ENCODE data around the gene MTMR1. TPM values are rescaled to one million over a fixed set of nuclear protein-coding genes. Genes with fewer than 3 reads are reported as not detected.

Gene MTMR1
- total and polyA plus RNA-seq, 5 donors from 2014 or later, result 17.9 to 61.1 (median 27.9) TPM

GRCh38 chrX:150757371-150757770 is 64.2 kb downstream of the MTMR1 start:
- peaks cover 5% of the 10 kb centered on the region for H3K36me3 Mint-ChIP-seq
- H3K27ac ChIP-seq (ENCODE audit: insufficient read depth, low read length, poor library complexity, severe bottlenecking), result no peak overlapping the region
- ATAC-seq (ENCODE audit: low read depth in 2 of 2) (no peak), DNase-seq (no peak)
- H3K9me3 ChIP-seq (ENCODE audit: control insufficient read depth in 2 of 2, low read length in 2 of 2), result no peaks in the 10 kb centered on the region
- peak overlapping the region in 1 of 3 donors; percentile 55 for H3K27ac Mint-ChIP-seq
- H3K4me3 ChIP-seq (ENCODE audit: low read depth, low read length), result no peak overlapping the region
- no peaks in the 10 kb centered on the region for H3K9me3 Mint-ChIP-seq
- no peak overlapping the region for H3K4me3 Mint-ChIP-seq
- no peaks in the 10 kb centered on the region for H3K27me3 ChIP-seq (ENCODE audit: control insufficient read depth, insufficient read depth, low read length)
- no peaks in the 10 kb centered on the region for H3K4me1 ChIP-seq (ENCODE audit: control insufficient read depth, insufficient read depth, low read length, poor library complexity, severe bottlenecking)
- H3K36me3 ChIP-seq (ENCODE audit: control insufficient read depth, insufficient read depth, low read length), result peaks cover 40% of the 10 kb centered on the region
- no peaks in the 10 kb centered on the region for H3K27me3 Mint-ChIP-seq
- H3K4me1 Mint-ChIP-seq, result no peaks in the 10 kb centered on the region

GRCh38 chrX:150759568-150760416 is 66.6 kb downstream of the MTMR1 start:
- no peak overlapping the region for H3K27ac Mint-ChIP-seq
- H3K36me3 ChIP-seq (ENCODE audit: control insufficient read depth, insufficient read depth, low read length), result peaks cover 31% of the 10 kb centered on the region
- DNase-seq, result no peak

GRCh38 chrX:150761176-150761818 is 68.1 kb downstream of the MTMR1 start:
- Mint-ChIP-seq H3K27me3 (no peaks in the 10 kb centered on the region), H3K36me3 (peaks cover 5% of the 10 kb centered on the region), H3K4me1 (no peaks in the 10 kb centered on the region), H3K9me3 (no peaks in the 10 kb centered on the region), H3K27ac (no peak overlapping the region), H3K4me3 (no peak overlapping the region)
- H3K36me3 ChIP-seq (ENCODE audit: control insufficient read depth, insufficient read depth, low read length), result peaks cover 26% of the 10 kb centered on the region
- no peaks in the 10 kb centered on the region for H3K4me1 ChIP-seq (ENCODE audit: control insufficient read depth, insufficient read depth, low read length, poor library complexity, severe bottlenecking)
- no peak for ATAC-seq (ENCODE audit: low read depth in 2 of 2)
- no peak for DNase-seq
- no peaks in the 10 kb centered on the region for H3K27me3 ChIP-seq (ENCODE audit: control insufficient read depth, insufficient read depth, low read length)
- H3K4me3 ChIP-seq (ENCODE audit: low read depth, low read length), result no peak overlapping the region
- no peaks in the 10 kb centered on the region for H3K9me3 ChIP-seq (ENCODE audit: control insufficient read depth in 2 of 2, low read length in 2 of 2)
- H3K27ac ChIP-seq (ENCODE audit: insufficient read depth, low read length, poor library complexity, severe bottlenecking), result no peak overlapping the region

More at GRCh38 chrX:150759568-150760416, 66.6 kb downstream of the MTMR1 start:
- H3K27me3 ChIP-seq (ENCODE audit: control insufficient read depth, insufficient read depth, low read length), result no peaks in the 10 kb centered on the region
- H3K4me1 ChIP-seq (ENCODE audit: control insufficient read depth, insufficient read depth, low read length, poor library complexity, severe bottlenecking), result no peaks in the 10 kb centered on the region
- Mint-ChIP-seq H3K4me3 (no peak overlapping the region), H3K27me3 (no peaks in the 10 kb centered on the region), H3K36me3 (peaks cover 5% of the 10 kb centered on the region), H3K4me1 (no peaks in the 10 kb centered on the region), H3K9me3 (no peaks in the 10 kb centered on the region)
- no peak overlapping the region for H3K27ac ChIP-seq (ENCODE audit: insufficient read depth, low read length, poor library complexity, severe bottlenecking)
- no peak for ATAC-seq (ENCODE audit: low read depth in 2 of 2)
- H3K9me3 ChIP-seq (ENCODE audit: control insufficient read depth in 2 of 2, low read length in 2 of 2), result no peaks in the 10 kb centered on the region
- no peak overlapping the region for H3K4me3 ChIP-seq (ENCODE audit: low read depth, low read length)

- Mint-ChIP-seq H3K27ac (no peak overlapping the region), H3K4me3 (no peak overlapping the region), H3K9me3 (no peaks in the 10 kb centered on the region), H3K4me1 (no peaks in the 10 kb centered on the region), H3K36me3 (peaks cover 5% of the 10 kb centered on the region), H3K27me3 (no peaks in the 10 kb centered on the region)
- peaks cover 26% of the 10 kb centered on the region for H3K36me3 ChIP-seq (ENCODE audit: control insufficient read depth, insufficient read depth, low read length)
- H3K4me3 ChIP-seq (ENCODE audit: low read depth, low read length), result no peak overlapping the region
- H3K27ac ChIP-seq (ENCODE audit: insufficient read depth, low read length, poor library complexity, severe bottlenecking), result no peak overlapping the region
- DNase-seq (no peak), ATAC-seq (ENCODE audit: low read depth in 2 of 2) (no peak)
- H3K9me3 ChIP-seq (ENCODE audit: control insufficient read depth in 2 of 2, low read length in 2 of 2), result no peaks in the 10 kb centered on the region
- no peaks in the 10 kb centered on the region for H3K4me1 ChIP-seq (ENCODE audit: control insufficient read depth, insufficient read depth, low read length, poor library complexity, severe bottlenecking)
- H3K27me3 ChIP-seq (ENCODE audit: control insufficient read depth, insufficient read depth, low read length), result no peaks in the 10 kb centered on the region
These were observed 68.6 kb downstream of the MTMR1 start for GRCh38 chrX:150761819-150762216.

GRCh38 chrX:150762258-150763165 is 69.3 kb downstream of the MTMR1 start:
- H3K4me3 Mint-ChIP-seq, result no peak overlapping the region
- no peak overlapping the region for H3K4me3 ChIP-seq (ENCODE audit: low read depth, low read length)
- no peaks in the 10 kb centered on the region for H3K27me3 ChIP-seq (ENCODE audit: control insufficient read depth, insufficient read depth, low read length)
- peaks cover 21% of the 10 kb centered on the region for H3K36me3 ChIP-seq (ENCODE audit: control insufficient read depth, insufficient read depth, low read length)
- no peaks in the 10 kb centered on the region for H3K9me3 Mint-ChIP-seq
- H3K4me1 Mint-ChIP-seq, result no peaks in the 10 kb centered on the region
- ATAC-seq (ENCODE audit: low read depth in 2 of 2) (no peak), DNase-seq (no peak)
- H3K4me1 ChIP-seq (ENCODE audit: control insufficient read depth, insufficient read depth, low read length, poor library complexity, severe bottlenecking), result no peaks in the 10 kb centered on the region
- peak overlapping the region in 1 of 3 donors; percentile 15 for H3K27ac Mint-ChIP-seq
- no peaks in the 10 kb centered on the region for H3K27me3 Mint-ChIP-seq
- no peak overlapping the region for H3K27ac ChIP-seq (ENCODE audit: insufficient read depth, low read length, poor library complexity, severe bottlenecking)
- no peaks in the 10 kb centered on the region for H3K9me3 ChIP-seq (ENCODE audit: control insufficient read depth in 2 of 2, low read length in 2 of 2)
- peaks cover 5% of the 10 kb centered on the region for H3K36me3 Mint-ChIP-seq

GRCh38 chrX:150763303-150763797 is 70.2 kb downstream of the MTMR1 start:
- ATAC-seq (ENCODE audit: low read depth in 2 of 2), result no peak
- H3K4me3 ChIP-seq (ENCODE audit: low read depth, low read length), result no peak overlapping the region
- Mint-ChIP-seq H3K9me3 (no peaks in the 10 kb centered on the region), H3K4me1 (no peaks in the 10 kb centered on the region), H3K27me3 (no peaks in the 10 kb centered on the region), H3K27ac (no peak overlapping the region), H3K36me3 (peaks cover 5% of the 10 kb centered on the region), H3K4me3 (no peak overlapping the region)
- H3K27ac ChIP-seq (ENCODE audit: insufficient read depth, low read length, poor library complexity, severe bottlenecking), result no peak overlapping the region
- H3K36me3 ChIP-seq (ENCODE audit: control insufficient read depth, insufficient read depth, low read length), result peaks cover 18% of the 10 kb centered on the region
- no peaks in the 10 kb centered on the region for H3K9me3 ChIP-seq (ENCODE audit: control insufficient read depth in 2 of 2, low read length in 2 of 2)
- H3K4me1 ChIP-seq (ENCODE audit: control insufficient read depth, insufficient read depth, low read length, poor library complexity, severe bottlenecking), result no peaks in the 10 kb centered on the region
- no peaks in the 10 kb centered on the region for H3K27me3 ChIP-seq (ENCODE audit: control insufficient read depth, insufficient read depth, low read length)
- DNase-seq, result no peak

GRCh38 chrX:150763810-150764209 is 70.6 kb downstream of the MTMR1 start:
- no peaks in the 10 kb centered on the region for H3K9me3 Mint-ChIP-seq
- H3K27me3 Mint-ChIP-seq, result no peaks in the 10 kb centered on the region
- DNase-seq, result no peak
- no peaks in the 10 kb centered on the region for H3K9me3 ChIP-seq (ENCODE audit: control insufficient read depth in 2 of 2, low read length in 2 of 2)
- H3K36me3 Mint-ChIP-seq, result peaks cover 3% of the 10 kb centered on the region
- no peak for ATAC-seq (ENCODE audit: low read depth in 2 of 2)
- no peaks in the 10 kb centered on the region for H3K4me1 Mint-ChIP-seq
- no peak overlapping the region for H3K4me3 Mint-ChIP-seq
- H3K27ac ChIP-seq (ENCODE audit: insufficient read depth, low read length, poor library complexity, severe bottlenecking), result no peak overlapping the region
- no peaks in the 10 kb centered on the region for H3K27me3 ChIP-seq (ENCODE audit: control insufficient read depth, insufficient read depth, low read length)
- H3K4me1 ChIP-seq (ENCODE audit: control insufficient read depth, insufficient read depth, low read length, poor library complexity, severe bottlenecking), result no peaks in the 10 kb centered on the region
- no peak overlapping the region for H3K4me3 ChIP-seq (ENCODE audit: low read depth, low read length)
- peaks cover 18% of the 10 kb centered on the region for H3K36me3 ChIP-seq (ENCODE audit: control insufficient read depth, insufficient read depth, low read length)
- H3K27ac Mint-ChIP-seq, result no peak overlapping the region

Measured in CD4-positive, CD25-positive, alpha-beta regulatory T cell (primary cell).